HepG2 (cell line): ENCODE data around the gene ZNF117. TPM values are rescaled to one million over a fixed set of nuclear protein-coding genes. Genes with fewer than 3 reads are reported as not detected.

Experiments
- JUN ChIP-seq: sonication (generic); formaldehyde crosslinking; IDR thresholded peaks from 2 replicates; pipeline ENCODE4 v1.4.0; 2020; ENCODE audit warnings: mild to moderate bottlenecking, missing genetic modification reagents
- JUND ChIP-seq: sonication (generic); formaldehyde crosslinking; IDR thresholded peaks from 2 replicates; pipeline ENCODE4 v1.8.0; 2022; ENCODE audit warnings: mild to moderate bottlenecking, missing genetic modification reagents
- KMT2A ChIP-seq: sonication (generic); formaldehyde crosslinking; IDR thresholded peaks from 2 replicates; pipeline ENCODE4 v1.4.0; 2020; ENCODE audit warnings: missing genetic modification reagents
- MLX ChIP-seq: IDR thresholded peaks from 2 replicates; pipeline ENCODE4 v1.6.1; 2016
- PATZ1 ChIP-seq: sonication (generic); formaldehyde crosslinking; IDR thresholded peaks from 2 replicates; pipeline ENCODE4 v1.4.0; 2020; ENCODE audit warnings: missing genetic modification reagents
- SNAPC2 ChIP-seq: sonication (generic); formaldehyde crosslinking; IDR thresholded peaks from 2 replicates; pipeline ENCODE4 v1.8.1; 2022; ENCODE audit warnings: mild to moderate bottlenecking, missing genetic modification reagents
- XRCC5 ChIP-seq: fragments of 200-400 bp; formaldehyde crosslinking; optimal IDR thresholded peaks from 2 replicates; pipeline ENCODE3; 2017; ENCODE audit warnings: mild to moderate bottlenecking, low read length
- ZBTB43 ChIP-seq: sonication (generic); formaldehyde crosslinking; conservative IDR thresholded peaks from 2 replicates; pipeline ENCODE4 v1.4.0; 2020; ENCODE audit warnings: missing genetic modification reagents
- ZC3H4 ChIP-seq: sonication (generic); formaldehyde crosslinking; IDR thresholded peaks from 2 replicates; pipeline ENCODE4 v1.4.0; 2020; ENCODE audit warnings: missing genetic modification reagents, borderline replicate concordance
- ZFX ChIP-seq: sonication (generic); formaldehyde crosslinking; IDR thresholded peaks from 2 replicates; pipeline ENCODE4 v1.4.0; 2020; ENCODE audit warnings: mild to moderate bottlenecking, low read depth, missing genetic modification reagents, moderate library complexity
- ZNF160 ChIP-seq: sonication (generic); formaldehyde crosslinking; IDR thresholded peaks from 2 replicates; pipeline ENCODE4 v1.8.0; 2022; ENCODE audit warnings: mild to moderate bottlenecking, inconsistent platforms, missing genetic modification reagents
- ZNF460 ChIP-seq: sonication (generic); formaldehyde crosslinking; IDR thresholded peaks from 2 replicates; pipeline ENCODE4 v1.5.1; 2020; ENCODE audit warnings: missing genetic modification reagents, mild to moderate bottlenecking, borderline replicate concordance
- ZNF468 ChIP-seq: sonication (generic); formaldehyde crosslinking; IDR thresholded peaks from 2 replicates; pipeline ENCODE4 v1.8.0; 2022; ENCODE audit warnings: mild to moderate bottlenecking, moderate library complexity, missing genetic modification reagents
- ZNF580 ChIP-seq: IDR thresholded peaks from 2 replicates; pipeline ENCODE4 v1.6.1; 2016; ENCODE audit warnings: low read depth, borderline replicate concordance
- ZNF652 ChIP-seq: IDR thresholded peaks from 2 replicates; pipeline ENCODE4 v1.6.1; 2016; ENCODE audit warnings: low read depth, borderline replicate concordance
- ZNF83 ChIP-seq: sonication (generic); formaldehyde crosslinking; IDR thresholded peaks from 2 replicates; pipeline ENCODE4 v1.4.0; 2020; ENCODE audit warnings: missing genetic modification reagents, mild to moderate bottlenecking, borderline replicate concordance
- ZNF883 ChIP-seq: sonication (generic); formaldehyde crosslinking; IDR thresholded peaks from 2 replicates; pipeline ENCODE4 v1.5.1; 2020; ENCODE audit warnings: mild to moderate bottlenecking, missing genetic modification reagents; ENCODE audit errors: not compliant biosample characterization
- ZXDC ChIP-seq: sonication (generic); formaldehyde crosslinking; IDR thresholded peaks from 2 replicates; pipeline ENCODE4 v1.5.0; 2020; ENCODE audit warnings: mild to moderate bottlenecking, missing genetic modification reagents
- polyA plus RNA-seq, 8 experiments: library from polyadenylated mRNA; depleted of rRNA in 3 of 8; stranded (reverse) in 7 of 8; unstranded in 1 of 8; fragments of >200 nt; fragmentation: Illumina TruSeq in 4 of 8; extraction: Trizol in 4 of 8; gene quantifications; 2 replicates each; pipeline versions ENCODE4 v1.2.1 to v1.2.3, GENCODE V29; 2011 to 2016; ENCODE audit warnings: low read depth in 4 of 8, missing spikeins in 1 of 8, mixed read lengths in 1 of 8; ENCODE audit not compliant: insufficient read depth in 1 of 8
- total RNA-seq, 5 experiments: library from RNA; depleted of rRNA; stranded (reverse); fragments of >200 nt; fragmentation: Illumina TruSeq; extraction: Trizol; gene quantifications; 2 replicates each; pipeline ENCODE4 v1.2.3, GENCODE V29; 2016; ENCODE audit warnings: low read depth in 1 of 5
- TF ChIP-seq, protein P1 (sequence below): sonication (generic); formaldehyde crosslinking; IDR thresholded peaks from 2 replicates; pipeline ENCODE4 v1.4.0; 2020; ENCODE audit warnings: low read depth, mild to moderate bottlenecking, missing genetic modification reagents

The ZNF117 gene
- total and polyA plus RNA-seq, 2 of the 13 experiments (the other 11 are each of a cell fraction or from before 2014, with no cell fraction given) = 6.6 to 20.0 TPM

DNA sequence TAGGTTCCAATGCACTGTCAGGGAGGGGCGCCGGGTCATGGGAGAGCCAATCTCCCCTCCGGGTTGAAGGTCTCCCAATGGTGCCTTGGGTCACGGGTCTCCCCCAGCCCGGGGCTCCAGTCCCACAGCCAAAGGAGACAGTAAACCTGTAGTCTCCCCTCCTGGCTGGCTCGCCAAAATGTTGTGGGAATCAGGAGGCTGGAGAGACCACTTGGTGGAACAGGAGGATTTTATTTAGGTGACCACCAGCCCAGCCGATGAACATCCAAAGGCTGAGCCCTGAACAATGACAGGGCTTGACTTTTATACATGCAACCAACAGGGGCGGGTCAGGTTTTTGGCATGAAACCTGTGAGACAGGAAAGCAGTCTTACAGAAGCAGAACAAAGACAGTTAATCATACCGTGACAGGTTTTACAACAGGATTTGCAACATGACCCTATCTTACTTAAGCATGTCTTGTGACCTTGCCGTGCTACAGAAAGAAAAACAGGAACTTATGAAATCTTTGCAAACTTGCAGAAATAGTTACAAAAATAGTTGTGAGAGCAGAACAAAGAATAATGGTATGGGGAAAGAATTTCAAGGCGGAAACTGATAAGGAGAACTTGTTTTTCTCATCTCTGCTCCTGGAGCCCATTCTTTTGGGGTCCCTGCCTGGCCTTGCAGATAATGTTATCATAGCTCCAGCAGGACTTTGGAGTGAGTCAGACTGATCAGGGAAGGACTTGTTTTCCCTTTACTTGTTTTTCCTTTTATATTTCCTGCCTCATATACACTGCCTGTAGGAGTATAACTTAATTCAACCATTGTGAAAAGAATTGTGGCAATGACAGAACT, 8.5 kb upstream of the ZNF117 start (continued):
- peak; percentile 20; the same call in 1 of the 2 replicates for TF ChIP-seq ZNF580
- peak; percentile 31; the same call in 1 of the 2 replicates for TF ChIP-seq PATZ1 (CRISPR knock-in tag)
- no peak for TF ChIP-seq ZXDC (CRISPR knock-in tag)
- peak; percentile 11 for TF ChIP-seq ZC3H4 (CRISPR knock-in tag)
- TF ChIP-seq ZNF468 = no peak
- no peak for TF ChIP-seq SNAPC2 (CRISPR knock-in tag)
- TF ChIP-seq, protein P1, sequence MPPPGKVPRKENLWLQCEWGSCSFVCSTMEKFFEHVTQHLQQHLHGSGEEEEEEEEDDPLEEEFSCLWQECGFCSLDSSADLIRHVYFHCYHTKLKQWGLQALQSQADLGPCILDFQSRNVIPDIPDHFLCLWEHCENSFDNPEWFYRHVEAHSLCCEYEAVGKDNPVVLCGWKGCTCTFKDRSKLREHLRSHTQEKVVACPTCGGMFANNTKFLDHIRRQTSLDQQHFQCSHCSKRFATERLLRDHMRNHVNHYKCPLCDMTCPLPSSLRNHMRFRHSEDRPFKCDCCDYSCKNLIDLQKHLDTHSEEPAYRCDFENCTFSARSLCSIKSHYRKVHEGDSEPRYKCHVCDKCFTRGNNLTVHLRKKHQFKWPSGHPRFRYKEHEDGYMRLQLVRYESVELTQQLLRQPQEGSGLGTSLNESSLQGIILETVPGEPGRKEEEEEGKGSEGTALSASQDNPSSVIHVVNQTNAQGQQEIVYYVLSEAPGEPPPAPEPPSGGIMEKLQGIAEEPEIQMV (CRISPR knock-in tag) = no peak
- TF ChIP-seq MLX (CRISPR knock-in tag) = peak; percentile 89
- TF ChIP-seq ZNF460 = peak; percentile 24; the same call in 1 of the 2 replicates
- TF ChIP-seq ZNF160 = no peak
- peak; percentile 20; the same call in 1 of the 2 replicates for TF ChIP-seq ZNF652
- no peak for TF ChIP-seq ZNF83
- no peak for TF ChIP-seq JUND
- TF ChIP-seq JUN (CRISPR knock-in tag) = 0 out of 2 replicates have a peak, but pooled peaks have one; percentile 73
- TF ChIP-seq ZBTB43 (CRISPR knock-in tag) = peak; percentile 69
- TF ChIP-seq ZFX (CRISPR knock-in tag) = peak; percentile 33; the same call in 1 of the 2 replicates
- no peak for TF ChIP-seq XRCC5
- no peak for TF ChIP-seq KMT2A
- no peak for TF ChIP-seq ZNF883 (CRISPR knock-in tag)
